ENCODE results near the gene SIX6. TPM values are rescaled to one million over a fixed set of nuclear protein-coding genes. Genes with fewer than 3 reads are reported as not detected.

SIX6 gene
- total and polyA plus RNA-seq, 10 of the 15 experiments (the other 5 are each of a cell fraction or from before 2014, with no cell fraction given): not detected

- Histone ChIP-seq H3K4me3 (no peak overlapping the region), H3K9me3 (replicated peaks; ENCODE audit: control insufficient read depth, insufficient read depth, low read length) (no peaks in the 10 kb centered on the region), H3K4me1 (ENCODE audit: control insufficient read depth, insufficient read depth, low read length) (no peaks in the 10 kb centered on the region), H3K27me3 (replicated peaks in 1 of 2; ENCODE audit: control insufficient read depth in 2 of 2, insufficient read depth in 2 of 2, low read length in 1 of 2) (peaks cover 0 to 3% of the 10 kb centered on the region in 2 experiments; a peak in 3 of 4 replicates), H2AFZ (ENCODE audit: control insufficient read depth, low read depth, low read length) (no peak overlapping the region), H4K20me1 (ENCODE audit: control insufficient read depth, insufficient read depth) (no peaks in the 10 kb centered on the region), H3K9ac (ENCODE audit: control insufficient read depth, insufficient read depth, low read length) (no peak overlapping the region), H3K4me2 (ENCODE audit: control insufficient read depth, insufficient read depth) (no peak overlapping the region; the same call in 1 of the 2 replicates), H3K79me2 (ENCODE audit: control insufficient read depth, insufficient read depth, low read length) (no peaks in the 10 kb centered on the region), H3K36me3 (ENCODE audit: control insufficient read depth in 2 of 2, insufficient read depth in 2 of 2, low read length in 1 of 2) (no peaks in the 10 kb centered on the region), H3K27ac (ENCODE audit: control insufficient read depth, insufficient read depth) (no peak overlapping the region)
- ChIA-PET RAD21 (ENCODE audit: unreplicated experiment) (no interaction called here), POLR2A (interaction anchor here (0.7 kb wide), 1 partner anchor 261 kb away, joined by 3 read pairs; no protein-coding TSS in a partner anchor), CTCF (no interaction called here), SMC1A (ENCODE audit: uncharacterized antibody, unreplicated experiment) (no interaction called here)
- TF ChIP-seq NFXL1 (IDR thresholded peaks at IDR 0.05; ENCODE audit: borderline replicate concordance) (no peak), MYB (IDR thresholded peaks at IDR 0.05; ENCODE audit: borderline replicate concordance, low read depth, low read length) (no peak), TBL1XR1 (IDR thresholded peaks at IDR 0.05; ENCODE audit: low read depth, low read length) (no peak), RBBP5 (conservative IDR thresholded peaks at IDR 0.05) (no peak), ZZZ3 (IDR thresholded peaks at IDR 0.05; ENCODE audit: control insufficient read depth, insufficient read length, low read depth) (no peak), ZBTB40 (IDR thresholded peaks at IDR 0.05; ENCODE audit: borderline replicate concordance) (no peak), NRF1 (conservative IDR thresholded peaks at IDR 0.05; ENCODE audit: low read depth, low read length) (no peak), SMAD5 (IDR thresholded peaks at IDR 0.05; ENCODE audit: low read depth) (no peak), SREBF2 (IDR thresholded peaks at IDR 0.05; ENCODE audit: low read length) (no peak), SUZ12 (IDR thresholded peaks at IDR 0.05; ENCODE audit: unreplicated experiment) (no peak), NR2C1 (IDR thresholded peaks at IDR 0.05) (no peak), IKZF1 (conservative IDR thresholded peaks at IDR 0.05) (no peak), JUNB (IDR thresholded peaks at IDR 0.05) (no peak), ZSCAN29 (IDR thresholded peaks at IDR 0.05) (no peak), REST (IDR thresholded peaks at IDR 0.05; ENCODE audit: low read depth, low read length) (no peak), YY1 (IDR thresholded peaks at IDR 0.05; ENCODE audit: low read depth, low read length) (no peak), MEF2B (IDR thresholded peaks at IDR 0.05; ENCODE audit: partially characterized antibody, poor library complexity, severe bottlenecking) (no peak), E2F4 (IDR thresholded peaks at IDR 0.05; ENCODE audit: low read depth, low read length) (no peak)
- 20% methylated on average over 25 of the region's 25 CpGs for WGBS (ENCODE audit: insufficient coverage, insufficient replicate concordance, low lambda C conversion rate, missing lambda C conversion rate)
- FAIRE-seq (no peak), DNase-seq (ENCODE audit: low read depth, low spot score) (no peak), ATAC-seq (no peak)
- no TSS peak for BruUV-seq (replicated peaks)
- in situ Hi-C loops (cut with MboI) (no loop called here), intact Hi-C loops (cut with micrococcal nuclease; ENCODE audit: unreplicated experiment) (no loop called here)
Measured at GRCh38 chr14:60485057-60485597, 23.8 kb upstream of the SIX6 start.
